Left renal pelvis (tissue), 4 donors: Measurements from ENCODE around the gene CD180. TPM values are rescaled to one million over a fixed set of nuclear protein-coding genes. Genes with fewer than 3 reads are reported as not detected.

ENCODE experiments used
- DNase-seq, 4 donors: peaks; one replicate each; pipeline ENCODE4 v3.0.0-alpha.2; 2013; ENCODE audit warnings: low read depth in 4 of 4, low spot score in 3 of 4
- polyA plus RNA-seq, 4 donors: library from polyadenylated mRNA; unstranded; fragments of 120-200 nt; gene quantifications; one replicate each; pipeline ENCODE4 v1.2.1, GENCODE V29; 2013; ENCODE audit not compliant: insufficient read length in 4 of 4

The CD180 gene
- polyA plus RNA-seq, 4 donors = 0.43 to 2.0 (median 1.0) TPM

GRCh38 chr5:67164856-67165525, 31.6 kb downstream of the CD180 start:
- no peak for DNase-seq

DNA sequence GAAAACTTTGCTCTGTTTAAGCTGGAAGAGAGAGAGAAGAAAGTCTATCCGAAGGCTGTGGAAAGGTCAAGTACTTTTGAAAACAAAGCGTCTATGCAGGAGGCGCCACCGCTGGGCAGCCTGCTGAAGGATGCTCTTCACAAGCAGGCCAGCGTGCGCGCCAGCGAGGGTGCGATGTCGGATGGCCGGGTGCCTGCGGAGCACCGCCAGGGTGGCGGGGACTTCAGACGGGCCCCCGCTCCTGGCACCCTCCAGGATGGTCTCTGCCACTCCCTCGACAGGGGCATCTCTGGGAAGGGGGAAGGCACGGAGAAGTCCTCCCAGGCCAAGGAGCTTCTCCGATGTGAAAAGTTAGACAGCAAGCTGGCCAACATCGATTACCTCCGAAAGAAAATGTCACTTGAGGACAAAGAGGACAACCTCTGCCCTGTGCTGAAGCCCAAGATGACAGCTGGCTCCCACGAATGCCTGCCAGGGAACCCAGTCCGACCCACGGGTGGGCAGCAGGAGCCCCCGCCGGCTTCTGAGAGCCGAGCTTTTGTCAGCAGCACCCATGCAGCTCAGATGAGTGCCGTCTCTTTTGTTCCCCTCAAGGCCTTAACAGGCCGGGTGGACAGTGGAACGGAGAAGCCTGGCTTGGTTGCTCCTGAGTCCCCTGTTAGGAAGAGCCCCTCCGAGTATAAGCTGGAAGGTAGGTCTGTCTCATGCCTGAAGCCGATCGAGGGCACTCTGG, 32.6 kb downstream of the CD180 start:
- no peak for DNase-seq

DNA sequence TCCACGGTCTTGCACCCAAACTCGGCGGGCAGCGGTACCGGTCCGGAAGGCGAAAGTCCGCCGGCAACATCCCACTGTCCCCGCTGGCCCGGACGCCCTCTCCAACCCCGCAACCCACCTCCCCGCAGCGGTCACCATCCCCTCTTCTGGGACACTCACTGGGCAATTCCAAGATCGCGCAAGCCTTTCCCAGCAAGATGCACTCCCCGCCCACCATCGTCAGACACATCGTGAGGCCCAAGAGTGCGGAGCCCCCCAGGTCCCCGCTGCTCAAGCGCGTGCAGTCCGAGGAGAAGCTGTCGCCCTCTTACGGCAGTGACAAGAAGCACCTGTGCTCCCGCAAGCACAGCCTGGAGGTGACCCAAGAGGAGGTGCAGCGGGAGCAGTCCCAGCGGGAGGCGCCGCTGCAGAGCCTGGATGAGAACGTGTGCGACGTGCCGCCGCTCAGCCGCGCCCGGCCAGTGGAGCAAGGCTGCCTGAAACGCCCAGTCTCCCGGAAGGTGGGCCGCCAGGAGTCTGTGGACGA, 33.3 kb downstream of the CD180 start:
- DNase-seq = no peak

DNA sequence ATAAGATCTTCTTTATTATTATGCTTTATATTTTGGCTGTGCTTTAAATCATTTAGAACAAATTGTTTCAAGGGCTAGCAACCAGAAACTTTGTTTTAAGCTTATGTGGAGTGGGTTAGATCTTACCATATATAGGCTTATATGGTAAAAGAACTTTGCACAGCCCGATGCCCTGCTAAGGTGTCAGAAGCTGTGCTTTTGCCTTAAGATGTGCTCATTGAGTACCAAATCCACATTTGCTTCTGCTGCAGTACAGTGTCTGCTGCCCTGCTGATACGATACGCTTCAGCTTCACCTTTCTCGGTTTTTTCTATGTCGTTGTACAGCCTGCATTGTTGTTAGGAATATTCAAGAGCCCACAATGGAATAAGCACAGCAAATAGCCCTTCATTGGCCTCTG, 34.8 kb downstream of the CD180 start:
- no peak for DNase-seq

- no peak for DNase-seq
Observed at GRCh38 chr5:67160985-67161384, 35.6 kb downstream of the CD180 start.

- DNase-seq = no peak
Observed at GRCh38 chr5:67160272-67160671, 36.3 kb downstream of the CD180 start.

DNA sequence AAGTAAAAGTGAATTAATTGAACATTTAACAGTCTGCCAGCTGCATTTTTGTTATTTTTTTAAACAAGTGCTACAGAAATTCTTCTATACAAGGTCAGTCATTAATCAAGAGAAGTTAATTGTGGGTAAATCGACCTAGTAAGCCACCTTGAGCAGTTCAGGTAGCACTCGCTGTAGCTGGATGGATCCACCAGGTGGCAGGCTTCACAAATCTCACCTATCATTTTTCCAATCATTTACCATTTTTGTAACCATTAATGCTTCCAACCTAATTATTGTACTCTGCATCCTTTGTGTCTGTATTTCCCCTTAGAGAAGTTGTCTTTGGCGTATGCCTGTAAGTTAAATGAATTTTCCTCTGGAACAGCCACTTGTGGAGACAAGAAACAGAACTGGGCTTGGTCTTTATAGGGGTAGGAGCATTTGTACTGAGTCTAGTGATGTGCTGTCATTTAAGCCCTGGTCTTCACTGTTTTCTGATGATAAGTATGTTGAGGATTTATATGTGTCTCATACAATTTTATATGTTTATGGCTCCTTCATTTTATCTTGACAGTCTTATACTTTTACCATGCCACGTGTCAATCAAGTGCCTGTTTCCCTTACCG, 39.5 kb downstream of the CD180 start:
- no peak for DNase-seq

- no peak for DNase-seq
Observed at GRCh38 chr5:67154556-67155206, 41.9 kb downstream of the CD180 start.

DNA sequence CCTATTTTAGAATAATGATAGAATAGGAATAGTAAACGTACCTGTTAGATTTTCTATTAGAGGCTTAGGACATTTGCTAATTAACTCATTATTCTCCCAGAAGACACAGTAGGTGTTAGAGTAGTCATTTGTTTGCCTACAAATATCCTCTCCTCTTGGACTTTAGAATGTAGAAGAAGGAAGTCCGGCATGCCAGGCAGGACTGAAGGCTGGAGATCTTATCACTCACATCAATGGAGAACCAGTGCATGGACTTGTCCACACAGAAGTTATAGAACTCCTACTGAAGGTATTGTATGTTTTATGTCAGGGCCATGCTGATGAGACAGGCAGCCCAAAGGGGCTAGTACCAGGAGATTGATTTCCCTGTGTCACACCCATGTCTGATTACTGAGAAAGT, 43.3 kb downstream of the CD180 start:
- DNase-seq = no peak

DNA sequence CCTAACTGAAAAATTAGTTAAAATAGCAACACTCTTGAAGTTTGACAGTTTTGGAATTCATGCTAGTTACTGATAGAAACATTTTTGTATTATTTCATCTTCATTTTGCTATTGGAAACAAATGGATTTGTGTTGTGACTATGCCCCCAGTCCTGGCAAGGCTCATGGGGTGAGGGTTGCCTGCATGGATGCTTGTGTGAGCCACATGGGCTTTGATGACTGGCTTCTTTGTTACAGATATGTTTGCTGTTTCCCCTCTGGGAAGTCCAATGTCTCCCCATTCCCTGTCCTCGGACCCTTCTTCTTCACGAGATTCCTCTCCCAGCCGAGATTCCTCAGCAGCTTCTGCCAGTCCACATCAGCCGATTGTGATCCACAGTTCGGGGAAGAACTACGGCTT, 44.2 kb downstream of the CD180 start:
- DNase-seq = no peak

GRCh38 chr5:67149951-67150523, 46.6 kb downstream of the CD180 start:
- no peak for DNase-seq

- no peak for DNase-seq
Observed at GRCh38 chr5:67149057-67149950, 47.3 kb downstream of the CD180 start.

DNA sequence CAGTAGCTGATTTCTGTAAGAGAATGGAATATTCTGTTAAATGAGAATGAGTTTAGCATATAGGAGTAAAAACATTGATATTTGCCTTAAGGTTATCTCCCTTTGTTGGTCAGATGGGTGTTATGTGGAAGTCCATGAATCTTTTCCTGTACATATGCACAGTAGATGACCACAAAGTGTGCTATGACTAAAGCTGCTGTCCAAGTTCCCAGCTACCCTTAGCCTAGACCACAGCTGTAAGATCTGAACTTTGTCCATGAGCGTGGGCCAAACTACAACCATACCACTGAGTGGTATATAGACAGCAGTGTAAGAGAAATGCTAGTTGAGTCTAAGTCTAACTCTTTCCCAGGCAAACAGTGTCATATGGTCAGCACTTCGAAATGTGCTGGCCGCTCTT, 48.8 kb downstream of the CD180 start:
- DNase-seq = no peak

GRCh38 chr5:67146981-67147380, 49.6 kb downstream of the CD180 start:
- DNase-seq = no peak

GRCh38 chr5:67146574-67146973, 50.0 kb downstream of the CD180 start:
- no peak for DNase-seq

GRCh38 chr5:67144183-67144639, 52.4 kb downstream of the CD180 start:
- DNase-seq = no peak

DNA sequence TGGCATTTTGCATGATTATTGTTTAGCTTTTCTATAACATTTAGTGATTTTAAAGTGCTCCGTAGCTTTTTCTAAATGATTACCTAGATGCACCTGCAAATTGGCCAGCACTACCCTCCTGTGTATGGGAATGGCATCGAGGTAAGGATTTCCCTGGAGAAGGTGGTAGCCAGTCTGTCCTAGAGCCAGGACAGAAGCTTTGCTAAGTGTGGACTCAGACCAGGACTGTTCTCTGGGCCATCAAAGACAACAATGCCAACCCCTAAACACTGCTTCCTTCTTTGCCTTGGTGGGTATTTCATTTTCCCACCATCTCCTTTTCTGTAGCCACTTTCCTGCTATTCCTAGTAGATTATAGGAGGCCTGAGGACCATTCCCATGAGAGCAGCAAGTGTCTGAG, 53.0 kb downstream of the CD180 start:
- DNase-seq = no peak

GRCh38 chr5:67142816-67143215, 53.8 kb downstream of the CD180 start:
- no peak for DNase-seq

DNA sequence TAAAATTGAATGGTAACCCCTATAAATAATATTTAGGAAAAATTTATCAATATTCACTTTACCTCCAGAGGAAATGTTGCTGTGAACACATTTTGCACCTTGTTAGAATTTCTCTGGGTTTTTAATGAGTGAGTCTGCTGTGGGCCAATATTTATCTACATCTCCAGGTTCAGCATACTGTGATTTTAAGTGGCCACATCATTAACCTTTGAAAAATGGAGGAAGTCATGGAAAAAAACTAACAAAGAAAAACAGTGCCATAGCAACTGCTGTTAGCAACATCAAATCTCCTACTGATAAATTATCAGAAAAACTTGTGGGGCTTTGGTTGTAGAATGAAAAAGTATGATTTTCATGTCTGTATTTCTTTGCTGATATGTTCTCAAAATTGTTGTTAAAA, 55.0 kb downstream of the CD180 start:
- no peak for DNase-seq

GRCh38 chr5:67140413-67140812, 56.2 kb downstream of the CD180 start:
- DNase-seq = no peak
